Measurements from ENCODE around the gene PTK7.

PTK7 gene

GRCh38 chr6:43207286-43207685 lies 131.2 kb downstream of the PTK7 start:
- no peak for TF ChIP-seq CTCF (IDR thresholded peaks at IDR 0.05; ENCODE audit: insufficient read depth, low read length, missing control alignments)
- CTCF ChIA-PET: no interaction called here
- H3K4me3 ChIP-seq (ENCODE audit: low read depth, low read length): no peak overlapping the region
- no peak for DNase-seq (ENCODE audit: low read depth, low spot score)
- POLR2A ChIA-PET: no interaction called here

All from AG04449 (cell line).